Activated CD4-positive, CD25-positive, alpha-beta regulatory T cell (primary cell): Measurements from ENCODE around the gene UROD.

Experiments used
- DNase-seq, 4 experiments: peaks; one replicate each; lab custom pipeline; 2025; lab: John Stamatoyannopoulos, UW

The UROD gene

GRCh38 chr1:45008516-45008915, 3.5 kb upstream of the UROD start:
- DNase-seq: no peak

- DNase-seq: no peak
Measured at GRCh38 chr1:45009296-45009865, 2.7 kb upstream of the UROD start.

GRCh38 chr1:45009956-45010854, 1.8 kb upstream of the UROD start:
- DNase-seq: no peak

- peak; percentile 35 to 45 (median 42) for DNase-seq
Measured at GRCh38 chr1:45010855-45011811, 921 bp upstream of the UROD start, which contains the start of gene HECTD3. Gene HECTD3, minus strand, starts transcription at chr1:45011324. Its CDS starts 67 bp downstream, at chr1:45011257.

GRCh38 chr1:45012639-45013278, 705 bp downstream of the UROD start:
- peak in 1 of 4 experiments; percentile 33 for DNase-seq

GRCh38 chr1:45013551-45014209, 1.6 kb downstream of the UROD start:
- DNase-seq: no peak

- DNase-seq: peak; percentile 47 to 68 (median 59)
Measured at GRCh38 chr1:45014321-45015028, 2.4 kb downstream of the UROD start.

GRCh38 chr1:45015683-45016082, 3.6 kb downstream of the UROD start:
- no peak for DNase-seq

GRCh38 chr1:45016090-45016697, 4.1 kb downstream of the UROD start:
- no peak for DNase-seq

GRCh38 chr1:45016767-45017166, 4.7 kb downstream of the UROD start:
- no peak for DNase-seq

GRCh38 chr1:45018599-45019230, 6.7 kb downstream of the UROD start:
- peak in 3 of 4 experiments; percentile 24 to 35 (median 28) for DNase-seq

- DNase-seq: no peak
Measured at GRCh38 chr1:45023663-45024062, 11.6 kb downstream of the UROD start.

GRCh38 chr1:45026446-45026845, 14.4 kb downstream of the UROD start:
- DNase-seq: no peak

- DNase-seq: no peak
Measured at GRCh38 chr1:45032837-45033236, 20.8 kb downstream of the UROD start.

GRCh38 chr1:45033356-45033755, 21.3 kb downstream of the UROD start:
- no peak for DNase-seq

- no peak for DNase-seq
Measured at GRCh38 chr1:45035631-45036301, 23.7 kb downstream of the UROD start.

- DNase-seq: no peak
Measured at GRCh38 chr1:45037456-45037855, 25.4 kb downstream of the UROD start.

GRCh38 chr1:45038240-45038639, 26.2 kb downstream of the UROD start:
- no peak for DNase-seq
